ENCODE measurements around the gene OXCT2.

DNA sequence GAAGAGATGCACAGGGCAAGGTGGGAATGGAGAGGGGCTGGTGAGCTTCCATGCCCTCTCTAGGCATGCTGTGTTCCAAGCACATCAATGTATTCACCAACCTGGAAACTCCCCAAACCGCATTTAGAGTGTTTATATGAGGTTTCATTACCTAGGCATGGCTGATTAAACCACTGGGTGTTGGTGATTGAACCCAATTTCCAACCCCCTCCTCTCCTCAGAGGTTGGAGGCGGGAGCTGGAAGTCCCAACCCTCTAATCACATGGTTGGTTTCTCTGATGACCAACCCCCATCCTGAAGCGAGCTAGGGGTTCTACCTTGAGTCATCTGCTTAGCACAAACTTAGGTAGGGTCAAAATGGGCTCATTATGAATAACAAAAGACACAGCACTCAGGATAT lies 35.4 kb downstream of the OXCT2 start:
- TF ChIP-seq POLR2AphosphoS5 (IDR thresholded peaks at IDR 0.05; ENCODE audit: borderline replicate concordance, low read depth, low read length), result no peak
- no peak for TF ChIP-seq EZH2 (IDR thresholded peaks at IDR 0.05)
